K562 (cell line): ENCODE data around the gene SCRN2. TPM values are rescaled to one million over a fixed set of nuclear protein-coding genes. Genes with fewer than 3 reads are reported as not detected.
A peak's percentile ranks its signal among the peaks of the same experiment; 100 is the strongest.

Source experiments
- ATAC-seq: fragments of 200-7000 bp; cut with Tn5 transposase; 3 replicates; pipeline ENCODE4 v1.9.1; 2020; ENCODE audit warnings: moderate library complexity
- BruUV-seq: library from RNA; stranded (reverse); fragments of 400-500 nt; replicated peaks from 2 replicates; lab custom pipeline; 2021; lab: Mats Ljungman, UMichigan
- CTCF ChIA-PET: fragments of 300-600 bp; formaldehyde crosslinking; extraction: SDS; loops from one replicate; lab custom pipeline; 2021; ENCODE audit warnings: low intra/inter-chr PET ratio; lab: Yijun Ruan, JAX
- POLR2A ChIA-PET: fragments of 300-600, 350-650 bp; sonication (Branson Sonifier 250); formaldehyde crosslinking; extraction: SDS; loops from one replicate; lab custom pipeline; 2021; ENCODE audit warnings: antibody characterized with exemption, inconsistent platforms; lab: Yijun Ruan, JAX
- DNase-seq, 4 experiments: peaks; one replicate each; pipeline versions ENCODE4 v3.0.0 to v3.0.0-alpha.2; 2011 to 2018; ENCODE audit warnings: low spot score in 3 of 4, mixed read lengths in 3 of 4; ENCODE audit errors: extremely low read depth in 1 of 4
- FAIRE-seq: peaks from 2 replicates; lab custom pipeline; 2011; peaks lifted over from hg19 to GRCh38; lab: Jason Lieb, UNC
- H2AFZ ChIP-seq: 2 replicates; pipeline ENCODE4 v1.6.0; 2011; ENCODE audit warnings: low read depth, low read length, control low read depth, inconsistent platforms
- H3K27ac ChIP-seq: fragments of 200-600 bp; 3 replicates; pipeline ENCODE4 v1.8.0; 2011; ENCODE audit warnings: low read depth, mild to moderate bottlenecking, control low read depth, inconsistent platforms, low read length, moderate library complexity, mixed read lengths; ENCODE audit errors: extremely low read depth
- H3K27me3 ChIP-seq, 2 experiments: fragments of 300-600 bp in 1 of 2; 2 replicates in 1 of 2; 3 replicates in 1 of 2; pipeline versions ENCODE4 v1.6.0 to v1.8.0; 2011; ENCODE audit warnings: inconsistent platforms in 2 of 2, low read length in 2 of 2, mild to moderate bottlenecking in 1 of 2, mixed read lengths in 1 of 2, moderate library complexity in 1 of 2; ENCODE audit not compliant: control insufficient read depth in 2 of 2, insufficient read depth in 2 of 2
- H3K36me3 ChIP-seq: fragments of 300-600 bp; 3 replicates; pipeline ENCODE4 v1.8.0; 2011; ENCODE audit warnings: mild to moderate bottlenecking, low read length, inconsistent platforms; ENCODE audit not compliant: control insufficient read depth, insufficient read depth
- H3K4me1 ChIP-seq, 2 experiments: fragments of 200-600 bp in 1 of 2; replicated peaks in 1 of 2; 2 replicates in 1 of 2; 3 replicates in 1 of 2; pipeline versions ENCODE4 v1.5.1 to v1.8.0; 2011; ENCODE audit warnings: inconsistent platforms in 2 of 2, low read length in 2 of 2, mild to moderate bottlenecking in 1 of 2, mixed read lengths in 1 of 2, moderate library complexity in 1 of 2; ENCODE audit not compliant: control insufficient read depth in 2 of 2, insufficient read depth in 2 of 2
- H3K4me2 ChIP-seq: 2 replicates; pipeline ENCODE4 v1.6.1; 2011; ENCODE audit warnings: low read length, control low read depth, inconsistent platforms, mixed read lengths; ENCODE audit not compliant: insufficient read depth
- H3K4me3 ChIP-seq: fragments of 200-600 bp; sonication (generic), shearing (Covaris generic); 2 replicates; pipeline ENCODE4 v1.5.1; 2016; ENCODE audit warnings: control low read depth, inconsistent platforms
- H3K79me2 ChIP-seq: fragments of 200-600 bp; 3 replicates; pipeline ENCODE4 v1.8.0; 2011; ENCODE audit warnings: low read length, inconsistent platforms; ENCODE audit not compliant: control insufficient read depth, insufficient read depth
- H3K9ac ChIP-seq, 2 experiments: 2 replicates each; pipeline versions ENCODE4 v1.6.0 to v1.6.1; 2011; ENCODE audit warnings: low read depth in 2 of 2, low read length in 2 of 2, control low read depth in 1 of 2, inconsistent platforms in 1 of 2, mild to moderate bottlenecking in 1 of 2, mixed read lengths in 1 of 2; ENCODE audit not compliant: insufficient read depth in 1 of 2
- H3K9me1 ChIP-seq: one replicate; pipeline ENCODE4 v1.6.0; 2011; ENCODE audit warnings: inconsistent platforms, mild to moderate bottlenecking, low read length, moderate library complexity; ENCODE audit not compliant: control insufficient read depth, insufficient read depth
- H3K9me3 ChIP-seq: replicated peaks from 2 replicates; pipeline ENCODE4 v1.5.1; 2011; ENCODE audit warnings: low read depth, low read length, inconsistent platforms; ENCODE audit not compliant: control insufficient read depth, insufficient read depth
- H4K20me1 ChIP-seq: replicated peaks from 2 replicates; pipeline ENCODE4 v1.6.1; 2011; ENCODE audit warnings: low read length, inconsistent platforms, mixed read lengths; ENCODE audit not compliant: control insufficient read depth, insufficient read depth
- CBX1 ChIP-seq: sonication (generic); IDR thresholded peaks from 2 replicates; pipeline ENCODE4 v1.6.1; 2016; ENCODE audit warnings: antibody characterized with exemption, low read depth, mild to moderate bottlenecking
- DIDO1 ChIP-seq: fragments of 450-650 bp; IDR thresholded peaks from 2 replicates; pipeline ENCODE4 v1.6.1; 2016; ENCODE audit warnings: low read depth, missing biosample characterization, missing genetic modification characterization
- FUS ChIP-seq: fragments of 200-400 bp; formaldehyde crosslinking; optimal IDR thresholded peaks from 2 replicates; pipeline ENCODE3; 2017; ENCODE audit warnings: low read depth, low read length
- HMGN3 ChIP-seq: IDR thresholded peaks from 2 replicates; pipeline ENCODE4 v1.6.1; 2011; ENCODE audit warnings: borderline replicate concordance, low read depth, mild to moderate bottlenecking, mixed read lengths, low read length; ENCODE audit not compliant: insufficient read length; ENCODE audit errors: extremely low read depth
- MTA1 ChIP-seq: fragments of 450-650 bp; IDR thresholded peaks from 2 replicates; pipeline ENCODE4 v1.6.1; 2017; ENCODE audit warnings: borderline replicate concordance
- SAFB2 ChIP-seq: fragments of 200-400 bp; formaldehyde crosslinking; IDR thresholded peaks from 2 replicates; pipeline ENCODE4 v1.6.1; 2018; ENCODE audit warnings: borderline replicate concordance, low read length, low read depth, moderate library complexity; ENCODE audit not compliant: severe bottlenecking
- TBP ChIP-seq: optimal IDR thresholded peaks from 2 replicates; pipeline ENCODE3; 2011; ENCODE audit warnings: low read depth, low read length, improper control_type of control experiment
- TRIM28 ChIP-seq: fragments of 450-650 bp; IDR thresholded peaks from 2 replicates; pipeline ENCODE4 v1.6.1; 2017
- XRCC3 ChIP-seq: fragments of 450-650 bp; IDR thresholded peaks from 2 replicates; pipeline ENCODE4 v1.6.1; 2017; ENCODE audit warnings: mild to moderate bottlenecking, moderate library complexity
- YY1 ChIP-seq, 3 experiments: IDR thresholded peaks; 2 replicates each; pipeline ENCODE4 v1.6.1; 2011; ENCODE audit warnings: low read length in 2 of 3, mild to moderate bottlenecking in 2 of 3, moderate library complexity in 2 of 3, borderline replicate concordance in 1 of 3, control low read depth in 1 of 3, low read depth in 1 of 3; ENCODE audit not compliant: insufficient read depth in 3 of 3, insufficient replicate concordance in 2 of 3, control insufficient read depth in 1 of 3, insufficient read length in 1 of 3; ENCODE audit errors: extremely low read depth in 1 of 3
- ZFP1 ChIP-seq: fragments of 450-650 bp; formaldehyde crosslinking; IDR thresholded peaks from 2 replicates; pipeline ENCODE4 v1.4.0; 2020; ENCODE audit warnings: mild to moderate bottlenecking, mixed read lengths
- ZNF239 ChIP-seq: fragments of 250-450 bp; sonication (Bioruptor Pico); IDR thresholded peaks from 2 replicates; pipeline ENCODE4 v1.4.0; 2020; ENCODE audit warnings: mild to moderate bottlenecking
- ZNF24 ChIP-seq: fragments of 450-650 bp; IDR thresholded peaks from 2 replicates; pipeline ENCODE4 v1.6.1; 2016
- ZNF316 ChIP-seq: fragments of 450-650 bp; IDR thresholded peaks from 2 replicates; pipeline ENCODE4 v1.6.1; 2016
- ZNF583 ChIP-seq: fragments of 250-450 bp; sonication (Bioruptor Pico); IDR thresholded peaks from 2 replicates; pipeline ENCODE4 v1.4.0; 2020
- WGBS: fragments of 100-300 bp; shearing (Covaris generic); methylation state at CpG from one replicate; pipeline ENCODE4 v1.1.6; 2016; ENCODE audit warnings: low coverage, mixed read lengths; ENCODE audit not compliant: insufficient coverage; ENCODE audit errors: missing lambda C conversion rate; 5-methylcytosine and 5-hydroxymethylcytosine counted together
- in situ Hi-C: fragments of 300-500 bp; cut with MboI; formaldehyde crosslinking; loops from 4 replicates; pipeline ENCODE4 v1.15.0; 2018; ENCODE audit warnings: inconsistent platforms, mixed read lengths
- intact Hi-C: fragments of 100-400 bp; cut with micrococcal nuclease; formaldehyde crosslinking; loops from 2 replicates; pipeline ENCODE4 v1.14.2; 2022
- polyA plus RNA-seq, 8 experiments: library from polyadenylated mRNA; depleted of rRNA in 4 of 8; stranded (reverse) in 5 of 8; unstranded in 3 of 8; fragments of >200 nt; fragmentation: Nextera tagmentation in 2 of 8; fragmentation: Illumina TruSeq in 1 of 8; extraction: Ambion mirVana in 2 of 8; extraction: Trizol in 1 of 8; gene quantifications; 2 replicates each; pipeline versions ENCODE4 v1.2.1 to v1.2.3, GENCODE V29; 2011 to 2014; ENCODE audit warnings: inconsistent platforms in 1 of 8, missing spikeins in 1 of 8
- total RNA-seq, 7 experiments: library from RNA; depleted of rRNA in 6 of 7; stranded (reverse); fragments of >200 nt in 6 of 7; fragmentation: Illumina TruSeq in 2 of 7; extraction: Trizol in 2 of 7; gene quantifications; 2 replicates each; pipeline versions ENCODE4 v1.2.1 to v1.2.3, GENCODE V29; 2011 to 2021; ENCODE audit warnings: low replicate concordance in 1 of 7
- TF ChIP-seq, protein P1 (sequence below): fragments of 250-450 bp; sonication (Bioruptor Pico); IDR thresholded peaks from 2 replicates; pipeline ENCODE4 v1.4.0; 2020; ENCODE audit warnings: borderline replicate concordance
- TF ChIP-seq, protein P2 (sequence below): fragments of 250-450 bp; sonication (Bioruptor Pico); IDR thresholded peaks from 2 replicates; pipeline ENCODE4 v1.5.0; 2021
- TF ChIP-seq, protein P3 (sequence below): IDR thresholded peaks from 3 replicates; pipeline ENCODE4 v1.6.1; 2011; ENCODE audit warnings: borderline replicate concordance, mild to moderate bottlenecking; ENCODE audit not compliant: insufficient read length, insufficient read depth

Gene SCRN2
- total and polyA plus RNA-seq, 9 of the 15 experiments (the other 6 are each of a cell fraction or from before 2014, with no cell fraction given) = 0.25 to 32.9 (median 13.6) TPM

DNA sequence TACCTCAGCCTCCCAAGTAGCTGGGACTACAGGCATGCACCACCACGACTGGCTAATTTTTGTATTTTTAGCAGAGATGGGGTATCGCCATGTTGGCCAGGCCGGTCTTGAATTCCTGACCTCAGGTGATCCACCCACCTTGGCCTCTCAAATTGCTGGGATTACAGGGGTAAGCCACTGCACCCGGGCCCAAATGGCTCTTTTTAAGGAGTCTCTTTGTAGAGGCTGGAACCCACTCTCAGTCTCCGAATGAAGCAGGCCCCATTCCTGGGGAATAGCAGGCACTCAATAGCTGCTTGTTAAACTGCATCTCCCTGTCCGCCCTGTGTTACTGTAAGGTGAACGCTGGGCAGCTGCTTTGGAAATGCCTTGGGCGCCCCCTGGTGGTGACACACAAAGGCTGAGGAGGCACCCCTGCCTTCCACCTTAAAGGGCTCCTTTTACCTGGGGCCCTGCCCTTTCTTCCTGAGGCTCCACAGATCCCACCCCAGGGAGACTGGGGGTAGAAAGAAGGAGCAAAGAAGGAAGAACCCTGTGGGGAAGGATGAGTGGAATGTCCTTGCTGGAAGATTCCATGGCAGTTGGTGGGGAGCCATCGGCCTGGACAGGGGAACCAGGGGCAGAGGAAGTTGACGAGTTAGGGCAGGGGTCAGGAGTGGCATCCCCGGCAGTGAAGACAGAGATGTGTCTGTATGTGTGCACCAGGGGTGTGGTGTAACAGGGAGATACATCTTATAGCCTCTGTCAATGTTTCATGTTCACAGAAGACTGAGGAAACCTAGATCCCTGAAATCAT lies 48.9 kb upstream of the SCRN2 start:
- peaks cover under 1% of the 10 kb centered on the region; the same call in 2 of the 3 replicates for H3K79me2 ChIP-seq
- peak overlapping the region in 1 of 2 experiments; percentile 65; a peak in 2 of 4 replicates for H3K9ac ChIP-seq
- no peaks in the 10 kb centered on the region for H3K9me3 ChIP-seq
- intact Hi-C loops (loop anchor here (1.0 to 5.0 kb wide), 2 partner anchors 47 to 113 kb away; no protein-coding TSS in a partner anchor), in situ Hi-C loops (loop anchor here (5.0 kb wide), 1 partner anchor 48 kb away; the partner anchor contains the start of gene SCRN2)
- H3K27ac ChIP-seq = no peak overlapping the region
- DNase-seq = peak; percentile 72 to 90 (median 74)
- peaks cover 12 to 26% of the 10 kb centered on the region in 2 experiments for H3K4me1 ChIP-seq
- no peak overlapping the region for H3K4me3 ChIP-seq
- no peaks in the 10 kb centered on the region for H3K9me1 ChIP-seq
- H3K36me3 ChIP-seq = no peaks in the 10 kb centered on the region
- no TSS peak for BruUV-seq
- H4K20me1 ChIP-seq = no peaks in the 10 kb centered on the region
- no peak overlapping the region for H3K4me2 ChIP-seq
- peak overlapping the region; percentile 35; the same call in 1 of the 2 replicates for H2AFZ ChIP-seq
- peak; percentile 98 for ATAC-seq
- no peaks in the 10 kb centered on the region; a peak in 1 of 5 replicates for H3K27me3 ChIP-seq
- FAIRE-seq = peak; percentile 95
- WGBS = 35% methylated on average over 11 of the region's 11 CpGs
- ChIA-PET POLR2A (interaction anchor here (0.6 to 1.2 kb wide), 8 partner anchors 10 to 121 kb away, joined by 3 to 18 read pairs (median 4); partner anchors contain the start of genes LRRC46, MRPL10, SCRN2 and SP6), CTCF (interaction anchor here (0.7 to 6.1 kb wide), 5 partner anchors 38 to 80 kb away, joined by 3 to 171 read pairs (median 4); partner anchors contain the start of genes SCRN2 and SP6)
- TF ChIP-seq, protein P1, sequence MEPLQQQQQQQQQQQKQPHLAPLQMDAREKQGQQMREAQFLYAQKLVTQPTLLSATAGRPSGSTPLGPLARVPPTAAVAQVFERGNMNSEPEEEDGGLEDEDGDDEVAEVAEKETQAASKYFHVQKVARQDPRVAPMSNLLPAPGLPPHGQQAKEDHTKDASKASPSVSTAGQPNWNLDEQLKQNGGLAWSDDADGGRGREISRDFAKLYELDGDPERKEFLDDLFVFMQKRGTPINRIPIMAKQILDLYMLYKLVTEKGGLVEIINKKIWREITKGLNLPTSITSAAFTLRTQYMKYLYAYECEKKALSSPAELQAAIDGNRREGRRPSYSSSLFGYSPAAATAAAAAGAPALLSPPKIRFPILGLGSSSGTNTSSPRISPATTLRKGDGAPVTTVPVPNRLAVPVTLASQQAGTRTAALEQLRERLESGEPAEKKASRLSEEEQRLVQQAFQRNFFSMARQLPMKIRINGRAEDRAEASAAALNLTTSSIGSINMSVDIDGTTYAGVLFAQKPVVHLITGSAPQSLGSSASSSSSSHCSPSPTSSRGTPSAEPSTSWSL (CRISPR knock-in tag) = no peak
- no peak for TF ChIP-seq TBP
- no peak for TF ChIP-seq FUS
- no peak for TF ChIP-seq TRIM28
- TF ChIP-seq HMGN3 = no peak
- TF ChIP-seq ZNF583 (CRISPR knock-in tag) = no peak
- TF ChIP-seq ZFP1 = no peak
- peak in 1 of 3 experiments; percentile 35 for TF ChIP-seq YY1 (IDR thresholded peaks at IDR 0.05; ENCODE audit: borderline replicate concordance in 1 of 3, control insufficient read depth in 1 of 3, extremely low read depth in 1 of 3, insufficient read depth in 3 of 3, insufficient read length in 1 of 3, insufficient replicate concordance in 2 of 3, low read depth in 1 of 3, low read length in 2 of 3)
- no peak for TF ChIP-seq MTA1
- no peak; the same call in 1 of the 2 replicates for TF ChIP-seq ZNF24
- TF ChIP-seq XRCC3 = no peak
- TF ChIP-seq, protein P2, sequence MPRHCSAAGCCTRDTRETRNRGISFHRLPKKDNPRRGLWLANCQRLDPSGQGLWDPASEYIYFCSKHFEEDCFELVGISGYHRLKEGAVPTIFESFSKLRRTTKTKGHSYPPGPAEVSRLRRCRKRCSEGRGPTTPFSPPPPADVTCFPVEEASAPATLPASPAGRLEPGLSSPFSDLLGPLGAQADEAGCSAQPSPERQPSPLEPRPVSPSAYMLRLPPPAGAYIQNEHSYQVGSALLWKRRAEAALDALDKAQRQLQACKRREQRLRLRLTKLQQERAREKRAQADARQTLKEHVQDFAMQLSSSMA (CRISPR knock-in tag) = no peak
- TF ChIP-seq ZNF239 (CRISPR knock-in tag) = no peak
- no peak for TF ChIP-seq CBX1
- no peak for TF ChIP-seq SAFB2
- TF ChIP-seq DIDO1 (tag) = no peak
- TF ChIP-seq ZNF316 = no peak
- TF ChIP-seq, protein P3, sequence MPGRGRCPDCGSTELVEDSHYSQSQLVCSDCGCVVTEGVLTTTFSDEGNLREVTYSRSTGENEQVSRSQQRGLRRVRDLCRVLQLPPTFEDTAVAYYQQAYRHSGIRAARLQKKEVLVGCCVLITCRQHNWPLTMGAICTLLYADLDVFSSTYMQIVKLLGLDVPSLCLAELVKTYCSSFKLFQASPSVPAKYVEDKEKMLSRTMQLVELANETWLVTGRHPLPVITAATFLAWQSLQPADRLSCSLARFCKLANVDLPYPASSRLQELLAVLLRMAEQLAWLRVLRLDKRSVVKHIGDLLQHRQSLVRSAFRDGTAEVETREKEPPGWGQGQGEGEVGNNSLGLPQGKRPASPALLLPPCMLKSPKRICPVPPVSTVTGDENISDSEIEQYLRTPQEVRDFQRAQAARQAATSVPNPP = no peak
